ENCODE results near the gene TRIO. TPM values are rescaled to one million over a fixed set of nuclear protein-coding genes. Genes with fewer than 3 reads are reported as not detected.

The TRIO gene
- total RNA-seq, 4 donors from 2014 or later: 112 to 155 (median 145) TPM

DNA sequence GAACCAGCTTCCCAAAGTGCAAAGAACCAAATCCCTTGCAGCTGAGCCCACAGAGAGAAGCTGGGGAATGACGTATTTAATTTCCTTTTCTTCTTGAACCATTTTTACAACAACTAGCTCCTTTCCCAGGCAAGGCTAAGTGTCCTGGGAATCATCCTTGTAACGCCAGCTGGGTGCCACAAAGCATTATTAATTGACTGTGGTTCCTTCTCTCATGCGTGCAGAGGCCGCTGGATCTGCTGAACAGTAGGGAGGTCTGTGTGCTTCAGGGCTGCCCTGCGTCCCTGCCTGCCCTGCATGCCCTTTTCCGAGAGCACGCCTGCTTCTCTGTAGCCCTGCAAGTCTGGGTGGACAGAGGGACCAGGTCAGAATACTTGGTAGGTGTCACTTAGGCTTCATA is 314.3 kb downstream of the TRIO start:
- peak overlapping the region in 1 of 4 donors; percentile 21 for H3K27ac ChIP-seq (replicated peaks in 1 of 4)
- TF ChIP-seq, protein P1, sequence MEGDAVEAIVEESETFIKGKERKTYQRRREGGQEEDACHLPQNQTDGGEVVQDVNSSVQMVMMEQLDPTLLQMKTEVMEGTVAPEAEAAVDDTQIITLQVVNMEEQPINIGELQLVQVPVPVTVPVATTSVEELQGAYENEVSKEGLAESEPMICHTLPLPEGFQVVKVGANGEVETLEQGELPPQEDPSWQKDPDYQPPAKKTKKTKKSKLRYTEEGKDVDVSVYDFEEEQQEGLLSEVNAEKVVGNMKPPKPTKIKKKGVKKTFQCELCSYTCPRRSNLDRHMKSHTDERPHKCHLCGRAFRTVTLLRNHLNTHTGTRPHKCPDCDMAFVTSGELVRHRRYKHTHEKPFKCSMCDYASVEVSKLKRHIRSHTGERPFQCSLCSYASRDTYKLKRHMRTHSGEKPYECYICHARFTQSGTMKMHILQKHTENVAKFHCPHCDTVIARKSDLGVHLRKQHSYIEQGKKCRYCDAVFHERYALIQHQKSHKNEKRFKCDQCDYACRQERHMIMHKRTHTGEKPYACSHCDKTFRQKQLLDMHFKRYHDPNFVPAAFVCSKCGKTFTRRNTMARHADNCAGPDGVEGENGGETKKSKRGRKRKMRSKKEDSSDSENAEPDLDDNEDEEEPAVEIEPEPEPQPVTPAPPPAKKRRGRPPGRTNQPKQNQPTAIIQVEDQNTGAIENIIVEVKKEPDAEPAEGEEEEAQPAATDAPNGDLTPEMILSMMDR (IDR thresholded peaks at IDR 0.05): no peak
- TF ChIP-seq POLR2AphosphoS5 (IDR thresholded peaks at IDR 0.05): no peak
- no peak for TF ChIP-seq EP300 (IDR thresholded peaks at IDR 0.05)
- no peak for TF ChIP-seq POLR2A (IDR thresholded peaks at IDR 0.05; ENCODE audit: low read depth)
- H3K27me3 ChIP-seq: no peaks in the 10 kb centered on the region
- H3K4me1 ChIP-seq: peaks cover 4 to 32% (median 28%) of the 10 kb centered on the region in 4 donors
- no peak overlapping the region for H3K4me3 ChIP-seq
- H3K9me3 ChIP-seq: no peaks in the 10 kb centered on the region
- intact Hi-C loops (cut with DNase I): no loop called here
- DNase-seq (ENCODE audit: extremely low spot score): no peak
- H3K36me3 ChIP-seq: peaks cover 10 to 58% (median 39%) of the 10 kb centered on the region in 4 donors
- 75% methylated on average over 7 of the region's 7 CpGs for WGBS

DNA sequence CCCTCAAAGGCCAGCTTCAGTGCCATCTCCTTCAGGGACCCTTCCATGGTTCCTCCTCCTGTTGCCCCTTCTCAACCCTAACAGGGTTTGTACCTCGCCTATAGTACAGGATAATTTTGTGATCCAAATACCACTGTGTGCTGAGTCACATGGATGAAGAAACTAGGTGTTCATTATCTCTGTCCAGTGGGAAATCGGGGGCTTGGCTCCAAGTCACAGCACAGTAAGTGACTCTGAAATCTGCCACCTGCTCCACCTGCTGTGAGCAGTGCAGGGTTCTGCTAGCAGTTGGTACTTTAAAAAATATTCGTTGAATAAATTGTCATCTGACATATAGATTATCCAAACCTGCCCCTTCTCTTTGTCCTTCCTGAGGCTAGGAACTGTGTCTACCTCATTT is 315.3 kb downstream of the TRIO start:
- H3K36me3 ChIP-seq: peaks cover 20 to 67% (median 49%) of the 10 kb centered on the region in 4 donors

DNA sequence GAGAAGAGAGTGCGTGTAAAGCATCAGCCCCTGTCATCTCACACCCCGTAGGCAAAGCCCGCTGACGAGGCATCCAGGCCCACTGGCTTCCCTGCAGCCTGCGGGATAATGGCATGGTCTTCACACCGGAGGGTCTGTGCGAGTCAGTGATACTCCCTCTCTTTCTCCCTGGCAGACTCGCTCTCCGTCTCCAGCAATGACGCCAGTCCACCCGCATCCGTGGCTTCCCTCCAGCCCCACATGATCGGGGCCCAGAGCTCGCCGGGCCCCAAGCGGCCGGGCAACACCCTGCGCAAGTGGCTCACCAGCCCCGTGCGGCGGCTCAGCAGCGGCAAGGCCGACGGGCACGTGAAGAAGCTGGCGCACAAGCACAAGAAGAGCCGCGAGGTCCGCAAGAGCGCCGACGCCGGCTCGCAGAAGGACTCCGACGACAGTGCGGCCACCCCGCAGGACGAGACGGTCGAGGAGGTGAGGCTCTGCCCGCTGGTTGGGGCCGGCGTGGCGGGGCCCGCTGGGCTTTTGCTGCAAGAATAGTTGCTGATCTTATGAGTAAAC is 317.8 kb downstream of the TRIO start:
- no peak for DNase-seq (ENCODE audit: extremely low spot score)
- Histone ChIP-seq H3K36me3 (peaks cover 20 to 75% (median 62%) of the 10 kb centered on the region in 4 donors), H3K4me3 (no peak overlapping the region), H3K9me3 (no peaks in the 10 kb centered on the region), H3K27me3 (no peaks in the 10 kb centered on the region), H3K27ac (replicated peaks in 1 of 4) (no peak overlapping the region), H3K4me1 (peaks cover 4 to 34% (median 25%) of the 10 kb centered on the region in 4 donors)
- intact Hi-C loops (cut with DNase I): no loop called here
- 97% methylated on average over 34 of the region's 46 CpGs for WGBS
- TF ChIP-seq, protein P1 (IDR thresholded peaks at IDR 0.05): no peak
- TF ChIP-seq EP300 (IDR thresholded peaks at IDR 0.05): no peak
- no peak for TF ChIP-seq POLR2A (IDR thresholded peaks at IDR 0.05; ENCODE audit: low read depth)
- TF ChIP-seq POLR2AphosphoS5 (IDR thresholded peaks at IDR 0.05): no peak

More for the DNA sequence above, 315.3 kb downstream of the TRIO start:
- TF ChIP-seq POLR2AphosphoS5 (IDR thresholded peaks at IDR 0.05) (no peak), POLR2A (IDR thresholded peaks at IDR 0.05; ENCODE audit: low read depth) (no peak), EP300 (IDR thresholded peaks at IDR 0.05) (no peak)
- TF ChIP-seq, protein P1 (IDR thresholded peaks at IDR 0.05): no peak
- WGBS: 52% methylated on average over 3 of the region's 3 CpGs
- Histone ChIP-seq H3K4me1 (peaks cover 4 to 23% (median 21%) of the 10 kb centered on the region in 4 donors), H3K4me3 (no peak overlapping the region), H3K27ac (replicated peaks in 1 of 4) (peak overlapping the region in 1 of 4 donors; percentile 18), H3K9me3 (no peaks in the 10 kb centered on the region), H3K27me3 (no peaks in the 10 kb centered on the region)
- intact Hi-C loops (cut with DNase I): no loop called here
- no peak for DNase-seq (ENCODE audit: extremely low spot score)

DNA sequence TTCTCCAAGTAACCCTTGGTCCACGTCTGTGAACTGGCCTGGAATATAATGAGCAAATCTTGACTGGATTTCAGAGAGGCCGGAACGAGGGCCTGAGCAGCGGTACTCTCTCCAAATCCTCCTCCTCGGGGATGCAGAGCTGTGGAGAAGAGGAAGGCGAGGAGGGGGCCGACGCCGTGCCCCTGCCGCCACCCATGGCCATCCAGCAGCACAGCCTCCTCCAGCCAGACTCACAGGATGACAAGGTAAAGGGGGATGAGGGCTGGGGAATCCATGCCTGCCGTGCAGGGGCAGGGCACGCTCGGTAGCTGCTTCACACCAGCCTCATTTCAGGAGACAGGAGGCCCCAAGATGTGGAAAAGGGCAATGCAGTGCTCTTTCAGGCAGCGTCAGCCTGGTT is 319.5 kb downstream of the TRIO start:
- TF ChIP-seq EP300 (IDR thresholded peaks at IDR 0.05) (no peak), POLR2A (IDR thresholded peaks at IDR 0.05; ENCODE audit: low read depth) (no peak)
- H3K9me3 ChIP-seq: no peaks in the 10 kb centered on the region
- peaks cover 26 to 87% (median 76%) of the 10 kb centered on the region in 4 donors for H3K36me3 ChIP-seq
- H3K27me3 ChIP-seq: no peaks in the 10 kb centered on the region
- 96% methylated on average over 14 of the region's 14 CpGs for WGBS
- no peak overlapping the region for H3K27ac ChIP-seq (replicated peaks in 1 of 4)
- no peak for DNase-seq (ENCODE audit: extremely low spot score)
- intact Hi-C loops (cut with DNase I): no loop called here
- no peak overlapping the region for H3K4me3 ChIP-seq
- peaks cover 4 to 28% (median 18%) of the 10 kb centered on the region in 4 donors for H3K4me1 ChIP-seq

DNA sequence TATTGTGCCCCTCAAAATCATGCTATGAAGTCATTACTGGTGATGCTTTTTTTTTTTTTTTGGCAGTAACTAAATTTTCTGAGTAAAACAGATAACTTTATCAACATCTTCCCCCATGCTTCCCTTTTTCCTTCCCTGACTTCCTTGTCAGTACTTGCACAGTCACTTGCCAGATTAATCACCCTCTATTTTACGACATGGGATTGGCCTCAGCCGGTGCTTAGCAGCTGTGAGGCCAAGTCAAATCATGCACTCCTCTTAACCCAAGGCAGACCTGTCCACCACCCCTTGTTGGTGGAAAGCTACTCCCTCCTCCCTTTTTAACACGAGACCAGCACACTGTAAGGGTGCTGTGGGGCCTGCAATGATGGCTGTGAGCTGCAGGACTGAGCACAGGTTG is 320.5 kb downstream of the TRIO start:
- Histone ChIP-seq H3K4me1 (peaks cover 0 to 18% (median 10%) of the 10 kb centered on the region in 4 donors), H3K4me3 (no peak overlapping the region), H3K27ac (replicated peaks in 1 of 4) (no peak overlapping the region), H3K36me3 (peaks cover 32 to 96% (median 85%) of the 10 kb centered on the region in 4 donors), H3K9me3 (no peaks in the 10 kb centered on the region), H3K27me3 (no peaks in the 10 kb centered on the region)
- 31% methylated on average over 3 of the region's 3 CpGs for WGBS
- DNase-seq (ENCODE audit: extremely low spot score): no peak
- intact Hi-C loops (cut with DNase I): no loop called here
- TF ChIP-seq EP300 (IDR thresholded peaks at IDR 0.05) (no peak), POLR2AphosphoS5 (IDR thresholded peaks at IDR 0.05) (no peak), POLR2A (IDR thresholded peaks at IDR 0.05; ENCODE audit: low read depth) (no peak)
- TF ChIP-seq, protein P1 (IDR thresholded peaks at IDR 0.05): no peak
